ENCODE data around the gene EHD4.

Gene EHD4

GRCh38 chr15:41996921-41997592, 24.7 kb upstream of the EHD4 start:
- intact Hi-C loops (cut with DNase I), result no loop called here

DNA sequence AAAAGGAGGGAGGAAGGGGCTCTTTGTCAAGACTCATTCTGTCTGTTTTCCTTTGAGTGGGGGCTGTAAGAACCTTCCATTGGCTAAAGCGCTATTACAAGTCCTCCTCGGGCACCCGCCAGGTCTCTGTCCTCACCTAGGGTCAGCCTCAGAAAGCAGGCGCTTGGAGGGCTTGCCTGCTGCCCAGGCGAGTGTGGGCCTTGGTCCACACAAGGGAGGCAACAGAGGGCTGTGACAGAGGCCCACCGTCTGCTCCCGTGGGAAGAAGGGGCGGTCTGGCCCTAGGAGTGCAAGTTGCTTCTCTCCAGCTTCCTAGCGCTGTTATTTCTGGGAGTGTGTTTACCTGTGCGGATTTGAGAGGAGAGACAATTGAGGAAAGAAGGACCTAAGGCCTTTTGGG, 24.0 kb upstream of the EHD4 start:
- DNase-seq, result no peak
- intact Hi-C loops (cut with DNase I), result no loop called here

More at GRCh38 chr15:41996921-41997592, 24.7 kb upstream of the EHD4 start:
- no peak for DNase-seq

DNA sequence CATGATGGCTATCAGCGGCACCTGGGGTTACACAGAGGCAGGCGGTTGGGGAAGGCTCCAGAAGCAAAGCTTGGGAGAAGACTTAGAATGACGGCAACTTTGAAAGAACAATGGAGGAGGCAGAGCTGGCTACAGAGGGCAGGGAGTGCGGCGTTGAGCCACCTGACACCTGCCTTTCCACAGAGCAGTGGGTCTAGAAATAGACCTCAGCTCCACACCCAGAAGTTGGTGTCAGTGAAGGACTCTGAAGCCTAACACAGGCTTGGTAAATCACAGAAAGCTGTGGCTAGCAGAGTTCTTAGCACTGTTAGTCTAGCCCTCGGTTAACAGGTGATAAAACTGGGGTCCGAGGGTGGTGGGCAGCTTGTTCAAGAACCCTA, 23.1 kb upstream of the EHD4 start:
- no peak for DNase-seq
- intact Hi-C loops (cut with DNase I), result no loop called here

DNA sequence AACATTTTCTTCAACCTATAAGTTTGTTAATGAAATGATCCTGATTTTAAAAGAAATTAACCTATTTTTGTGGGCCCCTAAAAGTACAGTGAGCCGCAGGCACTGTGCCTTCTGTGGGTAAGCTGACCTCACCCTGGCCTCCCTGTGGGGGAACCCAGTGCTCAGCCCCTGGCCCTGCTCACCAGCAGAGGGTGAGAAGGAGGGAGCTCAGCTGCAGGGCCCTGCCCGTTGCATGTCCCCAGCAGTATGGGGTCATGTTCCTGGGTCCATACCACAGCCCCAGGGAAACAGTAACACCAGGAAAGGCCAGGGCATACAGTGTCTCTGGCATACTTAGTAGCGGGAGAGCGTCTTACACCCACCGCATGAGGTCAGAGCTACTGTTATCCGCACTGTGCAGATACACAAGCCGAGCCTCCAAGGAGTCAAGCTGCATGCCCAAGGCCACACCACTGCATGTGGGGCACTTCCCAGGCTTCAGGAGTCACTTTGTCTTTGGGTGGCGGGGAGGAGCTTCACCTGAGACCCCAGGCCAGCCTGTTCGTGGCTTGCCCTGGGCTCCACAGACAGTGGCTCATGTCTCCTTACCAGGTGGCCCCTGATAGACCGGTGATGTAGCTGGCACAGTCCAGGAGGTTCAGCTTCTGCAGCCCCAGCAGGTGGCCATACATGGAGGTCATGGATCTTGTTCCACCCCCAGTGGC, 22.6 kb upstream of the EHD4 start:
- no peak for DNase-seq
- intact Hi-C loops (cut with DNase I), result no loop called here

DNA sequence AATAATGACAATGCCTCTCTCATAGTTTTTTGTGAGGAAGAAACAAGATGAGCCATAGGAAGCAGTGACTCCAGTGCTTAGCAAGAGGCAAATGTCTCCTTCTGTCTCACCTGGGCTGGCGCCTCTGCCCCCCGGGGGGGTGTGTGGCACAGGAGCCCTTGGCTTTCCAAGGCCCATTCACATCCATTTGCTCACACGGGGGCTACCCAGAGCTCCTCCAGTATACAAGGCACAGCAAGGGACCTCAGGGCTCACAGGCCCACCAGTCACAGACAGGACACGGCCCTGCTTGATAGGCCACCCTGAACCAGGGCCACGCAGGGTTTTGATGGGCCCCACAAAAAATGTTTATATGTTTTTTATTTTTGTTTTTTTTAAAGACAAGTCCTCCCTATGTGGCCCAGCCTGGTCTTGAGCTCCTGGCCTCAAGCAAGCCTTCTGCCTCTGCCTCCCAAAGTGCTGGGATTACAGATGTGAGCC, 21.9 kb upstream of the EHD4 start:
- DNase-seq, result no peak
- intact Hi-C loops (cut with DNase I), result no loop called here

- DNase-seq, result no peak
- intact Hi-C loops (cut with DNase I), result no loop called here
Observed at GRCh38 chr15:41993472-41994170, 21.3 kb upstream of the EHD4 start.

GRCh38 chr15:41992803-41993190, 20.4 kb upstream of the EHD4 start:
- DNase-seq, result no peak
- intact Hi-C loops (cut with DNase I), result no loop called here

- intact Hi-C loops (cut with DNase I), result no loop called here
- no peak for DNase-seq
Observed at GRCh38 chr15:41992151-41992802, 19.9 kb upstream of the EHD4 start.

- intact Hi-C loops (cut with DNase I), result no loop called here
- no peak for DNase-seq
Observed at GRCh38 chr15:41990691-41991090, 18.3 kb upstream of the EHD4 start.

DNA sequence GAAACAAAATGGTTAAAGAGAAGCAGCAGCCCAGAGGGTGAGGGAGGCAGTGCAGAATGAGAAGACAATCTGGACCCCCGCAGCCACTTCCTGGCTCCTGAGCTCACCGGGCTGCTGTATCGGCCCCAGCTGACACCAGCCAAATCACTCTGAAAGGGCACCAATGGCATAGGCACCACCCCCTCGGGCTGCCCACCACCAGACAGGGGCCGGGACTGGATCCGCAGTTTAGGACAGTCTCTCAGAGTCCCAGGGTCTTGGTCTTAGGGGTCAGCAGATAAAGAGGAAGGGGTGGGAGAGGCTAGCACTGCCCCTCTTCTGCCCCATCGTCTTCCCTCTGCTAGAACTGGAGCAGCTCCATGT, 17.9 kb upstream of the EHD4 start:
- intact Hi-C loops (cut with DNase I), result no loop called here
- DNase-seq, result no peak

DNA sequence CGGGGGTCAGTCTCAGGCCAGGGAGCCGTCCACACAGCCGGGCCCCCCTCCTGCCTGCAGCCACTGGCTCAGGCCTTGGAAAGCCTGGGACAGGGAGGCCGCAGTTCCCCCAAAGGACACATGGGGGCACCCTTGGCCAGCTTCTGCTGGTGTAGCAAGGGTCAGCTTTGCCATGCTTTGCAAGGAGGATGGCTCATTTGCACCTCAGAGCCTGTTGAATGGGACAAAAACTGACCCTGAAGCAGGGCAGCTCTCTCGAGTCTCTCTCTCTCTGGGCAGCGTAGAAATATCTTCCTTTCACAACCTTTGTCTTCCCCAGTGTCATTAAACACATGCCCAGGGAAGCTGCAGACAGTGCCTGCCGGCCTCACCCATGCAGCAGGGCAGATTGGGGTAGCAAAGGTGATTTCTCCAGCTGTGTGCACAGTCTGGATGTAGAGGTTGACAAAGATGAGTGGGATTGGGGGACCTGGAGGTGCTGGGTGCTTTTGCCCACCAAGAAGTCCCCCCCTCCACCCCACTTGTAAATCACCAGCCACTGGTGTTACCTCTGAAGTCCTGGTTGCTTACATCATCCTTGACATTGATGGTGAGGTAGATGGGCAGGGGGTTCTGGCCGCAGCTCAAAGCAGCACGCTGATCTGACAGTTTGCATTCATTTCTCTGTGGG, 17.4 kb upstream of the EHD4 start:
- peak; percentile 67 to 96 (median 90) for DNase-seq
- intact Hi-C loops (cut with DNase I), result loop anchor here (5.0 to 10.0 kb wide), 2 partner anchors 73 to 155 kb away; no protein-coding TSS in a partner anchor

DNA sequence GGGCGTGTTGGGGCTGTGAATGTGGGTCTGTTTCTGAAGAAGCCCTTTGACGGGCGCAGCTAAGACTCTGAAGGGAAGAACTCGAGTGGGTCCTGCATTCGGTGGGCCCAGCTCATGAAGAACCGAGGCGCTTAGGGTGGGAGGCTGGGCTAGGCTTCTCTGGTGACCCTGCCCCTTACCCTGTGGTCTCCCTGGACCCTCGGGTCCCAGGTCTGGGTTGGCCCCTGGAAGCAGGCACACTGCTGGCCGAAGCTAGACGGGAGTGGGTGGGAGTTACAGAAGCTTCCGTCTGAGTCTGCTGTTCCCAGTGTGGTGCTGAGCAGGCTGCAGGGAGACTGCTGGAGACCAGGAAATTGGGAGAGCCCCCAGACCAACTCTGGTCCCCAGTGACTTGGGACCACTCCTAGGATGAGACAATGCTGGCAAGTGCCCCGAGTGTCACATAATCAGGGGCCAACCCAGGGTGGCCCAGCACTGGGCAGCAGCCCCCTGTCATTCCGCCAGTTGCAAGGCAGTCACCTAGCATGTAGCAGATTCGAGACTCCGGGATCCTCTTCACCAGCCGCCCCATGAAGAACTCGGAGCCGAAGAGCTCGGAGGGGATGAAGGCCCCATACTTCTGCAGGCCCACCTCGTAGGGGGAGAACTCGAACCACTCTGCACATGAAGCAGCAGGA, 16.7 kb upstream of the EHD4 start:
- intact Hi-C loops (cut with DNase I), result loop anchor here (5.0 to 10.0 kb wide), 2 partner anchors 73 to 156 kb away; no protein-coding TSS in a partner anchor
- no peak for DNase-seq

- DNase-seq, result peak in 1 of 42 donors; percentile 3
- intact Hi-C loops (cut with DNase I), result loop anchor here (5.0 to 10.0 kb wide), 2 partner anchors 74 to 157 kb away; no protein-coding TSS in a partner anchor
Observed at GRCh38 chr15:41987925-41988275, 15.5 kb upstream of the EHD4 start.

GRCh38 chr15:41987246-41987924, 15.0 kb upstream of the EHD4 start:
- intact Hi-C loops (cut with DNase I), result loop anchor here (5.0 to 10.0 kb wide), 2 partner anchors 75 to 157 kb away; no protein-coding TSS in a partner anchor
- DNase-seq, result peak in 2 of 42 donors; percentile 2 to 3

DNA sequence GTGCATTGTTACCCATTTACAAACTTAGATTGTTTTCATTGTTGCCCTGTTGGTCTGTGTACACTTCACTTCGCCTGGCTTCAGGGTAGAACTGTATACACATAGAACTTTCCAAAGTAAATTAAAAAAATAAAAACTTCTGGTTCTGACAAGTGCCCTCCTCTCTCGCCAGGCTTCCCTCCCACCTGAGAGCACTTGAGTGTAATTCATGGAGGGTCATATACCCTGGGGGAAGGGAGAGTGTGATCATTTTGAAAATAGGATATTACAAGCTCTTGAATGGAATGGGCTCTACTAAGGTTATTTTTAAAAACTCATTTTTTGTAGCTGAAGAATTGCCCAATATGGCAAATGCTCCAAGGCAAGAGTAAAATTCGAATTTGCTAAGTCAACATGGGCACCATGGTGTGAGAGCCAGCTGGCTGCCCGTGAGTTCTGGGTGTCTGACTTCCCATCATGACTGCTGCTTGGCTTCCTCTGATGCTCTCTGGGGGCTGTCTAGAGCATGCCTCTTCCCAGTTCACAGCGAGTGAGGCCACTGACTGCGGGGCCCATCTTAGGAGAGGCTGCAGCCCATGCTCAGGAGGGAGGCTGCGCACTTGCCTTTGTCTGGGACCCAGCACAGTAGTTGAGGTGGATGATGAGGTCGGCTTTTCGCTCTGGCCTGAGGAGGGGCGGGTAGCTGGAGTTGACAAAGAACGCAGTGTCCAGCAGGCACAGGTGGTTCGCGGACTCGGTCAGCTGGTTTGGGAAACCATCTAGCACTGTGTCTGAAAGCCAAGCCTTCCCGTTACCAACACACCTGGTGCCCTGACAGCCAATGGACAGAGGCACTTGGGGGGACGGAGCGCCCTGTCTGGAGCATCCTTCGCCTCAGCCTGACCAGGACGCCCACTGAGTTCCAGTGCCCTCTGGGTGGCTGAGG, 13.1 kb upstream of the EHD4 start:
- intact Hi-C loops (cut with DNase I), result loop anchor here (5.0 to 10.0 kb wide), 2 partner anchors 77 to 159 kb away; no protein-coding TSS in a partner anchor
- DNase-seq, result peak in 7 of 42 donors; percentile 4 to 35 (median 11)

DNA sequence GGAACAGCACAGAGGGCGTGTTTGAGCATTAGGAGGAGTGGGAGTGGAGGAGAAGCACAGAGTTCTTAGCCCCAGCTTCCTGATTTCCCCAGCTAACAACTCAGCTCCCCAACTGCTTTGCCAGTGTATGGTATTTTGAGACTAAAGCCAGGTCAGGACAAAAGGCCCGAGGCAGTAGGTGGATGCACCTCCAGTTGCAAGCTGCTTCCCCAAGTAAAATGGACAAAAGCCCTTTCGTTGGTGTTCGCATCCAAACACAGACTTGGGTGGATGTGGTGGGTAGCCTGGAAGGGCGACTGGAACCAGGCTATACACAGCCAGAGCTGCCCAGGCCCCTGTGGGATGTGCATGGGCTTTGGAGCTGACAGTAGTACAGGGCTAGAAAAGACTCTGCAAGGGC, 12.3 kb upstream of the EHD4 start:
- intact Hi-C loops (cut with DNase I), result loop anchor here (5.0 to 10.0 kb wide), 2 partner anchors 78 to 160 kb away; no protein-coding TSS in a partner anchor
- DNase-seq, result peak in 5 of 42 donors; percentile 6 to 18 (median 12)

Measured in head of caudate nucleus (tissue), 42 donors.